GM21390 (cell line): ENCODE results near the gene ZNF280C.
"Not testable (repeated sequence)": the region's sequence is repeated elsewhere in the genome, so short reads cannot be mapped to it uniquely, and the experiment has no call there.

ENCODE experiments used
- ATAC-seq: cut with Tn5 transposase; IDR thresholded peaks from one replicate; pipeline ENCODE4 v1.9.1; 2021; ENCODE audit not compliant: unreplicated experiment

The ZNF280C gene

GRCh38 chrX:130261296-130261893 is 7.3 kb downstream of the ZNF280C start:
- no peak for ATAC-seq

GRCh38 chrX:130260316-130260715 is 8.4 kb downstream of the ZNF280C start:
- ATAC-seq, result no peak

DNA sequence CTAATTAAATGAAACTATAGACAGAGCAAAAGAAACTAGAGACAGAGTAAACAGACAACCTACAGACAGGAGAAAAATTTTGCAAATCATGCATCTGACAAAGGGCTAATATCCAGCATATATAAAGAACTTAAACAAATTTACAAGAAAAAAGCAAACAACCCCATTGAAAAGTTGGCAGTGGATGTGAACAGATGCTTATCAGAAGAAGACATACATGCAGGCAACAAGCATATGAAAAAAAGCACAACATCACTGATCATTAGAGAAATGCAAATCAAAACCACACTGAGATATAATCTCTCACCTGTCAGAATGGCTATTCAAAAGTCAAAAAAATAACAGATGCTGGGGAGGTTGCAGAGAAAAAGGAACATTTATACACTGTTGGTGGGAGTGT is 14.8 kb downstream of the ZNF280C start:
- ATAC-seq, result no peak

GRCh38 chrX:130251671-130252070 is 17.0 kb downstream of the ZNF280C start:
- ATAC-seq, result no peak

GRCh38 chrX:130247996-130248395 is 20.7 kb downstream of the ZNF280C start:
- no peak for ATAC-seq

- ATAC-seq, result no peak
Measured at GRCh38 chrX:130246084-130246483, 22.6 kb downstream of the ZNF280C start.

DNA sequence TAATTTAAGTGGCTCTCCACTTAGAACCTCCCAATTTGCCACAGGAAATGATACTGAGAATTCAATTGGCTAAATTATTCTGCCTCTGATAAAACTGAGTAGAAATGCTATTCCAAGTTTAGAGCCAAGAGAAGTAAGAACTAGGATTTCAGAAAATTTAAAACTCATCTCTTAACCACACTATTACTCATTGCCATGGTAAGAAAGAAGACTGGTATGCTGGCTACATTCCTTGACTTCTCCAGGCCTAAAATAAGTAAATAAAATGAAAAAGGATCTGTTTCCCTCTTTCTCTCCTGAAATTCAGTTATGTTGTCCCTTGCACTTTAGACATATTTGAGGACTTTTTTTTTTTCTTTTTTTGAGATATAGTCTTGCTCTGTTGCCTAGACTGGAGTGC is 23.3 kb downstream of the ZNF280C start:
- no peak for ATAC-seq

GRCh38 chrX:130231184-130231583 is 37.5 kb downstream of the ZNF280C start:
- not testable (repeated sequence) for ATAC-seq

DNA sequence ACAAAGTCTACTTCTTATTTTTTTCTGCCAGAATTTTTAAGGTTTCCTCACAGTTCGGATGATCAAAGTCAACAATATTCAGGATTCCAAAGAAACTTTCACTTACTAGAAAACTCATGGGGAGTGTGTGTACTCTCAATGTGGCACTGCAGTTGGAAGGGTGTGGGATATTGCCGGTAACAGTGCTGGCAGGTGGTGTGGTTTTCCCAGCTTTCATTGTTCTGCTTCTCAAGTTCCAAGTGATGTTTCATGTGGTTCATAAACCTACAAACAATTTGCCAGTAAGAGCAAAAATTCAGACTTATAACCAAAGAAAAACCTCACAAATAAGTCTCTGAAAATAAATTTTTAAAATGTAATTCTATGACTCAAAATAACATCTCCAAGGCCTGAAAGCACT is 39.8 kb downstream of the ZNF280C start:
- ATAC-seq, result no peak

- no peak for ATAC-seq
Measured at GRCh38 chrX:130224810-130225209, 43.9 kb downstream of the ZNF280C start.

DNA sequence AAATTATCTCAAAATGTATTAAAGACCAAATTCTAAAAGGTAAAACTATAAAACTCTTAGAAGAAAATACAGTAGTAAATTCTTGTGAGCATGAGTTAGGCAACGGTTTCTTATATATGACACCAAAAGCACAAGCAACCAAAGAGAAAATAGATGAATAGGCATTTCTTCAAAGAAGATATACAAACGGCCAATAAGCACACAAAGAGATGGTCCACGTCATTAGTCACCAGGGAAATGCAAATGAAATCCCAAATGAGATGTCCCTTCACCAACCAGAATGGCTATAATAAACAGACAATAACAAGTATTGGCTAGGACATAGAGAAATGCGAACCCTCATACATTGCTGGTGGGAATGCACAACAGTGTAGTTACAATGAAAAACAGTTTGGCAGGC is 52.4 kb downstream of the ZNF280C start:
- ATAC-seq, result no peak

DNA sequence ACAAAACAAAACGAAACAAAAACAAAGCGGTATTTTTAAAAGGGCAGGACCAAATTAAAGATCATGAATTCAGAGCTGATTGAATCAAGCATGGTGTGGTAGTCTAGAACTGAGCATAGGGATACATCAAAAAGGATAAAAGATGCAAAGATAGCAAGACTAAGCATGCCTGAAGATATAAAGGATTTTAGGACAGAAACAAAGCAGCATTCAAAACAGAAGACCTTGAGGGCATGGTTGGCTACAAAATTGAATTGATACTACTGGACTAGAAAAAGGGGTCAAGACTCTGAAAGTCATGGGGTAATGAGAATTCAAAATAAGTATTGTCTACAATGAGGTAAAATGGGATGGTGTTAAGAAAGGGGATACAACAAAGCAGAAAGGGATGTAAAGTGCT is 55.3 kb downstream of the ZNF280C start:
- ATAC-seq, result no peak

GRCh38 chrX:130212371-130212770 is 56.3 kb downstream of the ZNF280C start:
- ATAC-seq, result no peak

DNA sequence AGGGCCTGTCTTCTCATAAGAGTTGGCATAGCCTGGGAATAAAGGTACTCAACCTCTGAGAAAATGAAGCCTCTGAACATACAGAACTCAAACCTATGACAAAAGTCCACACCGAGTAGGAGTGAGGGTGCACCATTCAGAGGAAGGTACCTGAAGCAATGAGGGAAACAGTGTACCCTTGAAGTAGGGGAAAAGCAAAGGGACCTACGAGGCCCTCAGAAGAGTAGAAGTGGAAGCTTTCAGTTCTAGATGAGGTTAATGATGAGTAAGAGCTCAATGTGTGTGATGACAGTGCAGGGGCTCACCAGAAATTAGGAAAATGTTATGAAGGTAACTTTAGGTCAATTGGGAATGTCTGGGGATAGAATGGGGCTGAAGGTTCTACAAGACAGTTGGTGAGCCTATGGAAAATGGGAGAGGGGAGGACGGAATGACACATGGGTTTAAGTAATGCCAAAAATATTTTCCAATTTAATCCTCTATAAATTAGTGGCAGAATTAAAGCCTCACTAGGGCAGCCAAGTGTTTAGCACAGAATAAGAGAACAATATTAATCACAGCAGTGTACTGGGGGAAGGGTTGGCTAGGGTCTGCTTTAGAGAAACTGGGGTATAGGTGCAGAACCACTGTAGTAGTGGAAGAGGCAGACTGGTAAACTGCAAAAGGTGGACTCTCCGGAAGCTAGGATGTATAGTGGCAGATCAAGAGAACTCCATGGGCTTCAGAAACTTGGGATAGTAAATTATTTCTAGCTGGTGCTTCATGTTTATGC is 57.1 kb downstream of the ZNF280C start:
- ATAC-seq, result no peak

DNA sequence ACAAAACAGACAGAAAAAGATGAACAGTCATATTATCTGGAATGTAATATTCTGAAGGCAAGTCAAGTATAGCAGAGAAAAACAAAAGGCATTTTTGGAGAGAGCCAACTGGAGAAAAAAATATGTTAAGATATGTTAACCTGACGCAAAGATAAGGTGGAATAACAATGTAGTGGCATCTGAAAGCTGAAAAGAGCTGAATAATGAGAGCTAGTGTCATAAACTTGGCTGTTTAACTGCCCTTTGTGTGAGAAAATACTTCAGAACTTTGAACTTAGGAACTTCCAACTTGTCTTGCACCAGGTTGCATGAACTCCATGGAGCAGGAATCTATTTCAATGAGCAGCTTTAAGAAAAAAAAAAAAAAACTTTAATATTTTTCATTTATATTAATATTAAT is 64.1 kb downstream of the ZNF280C start:
- no peak for ATAC-seq

- no peak for ATAC-seq
Measured at GRCh38 chrX:130197464-130197863, 71.2 kb downstream of the ZNF280C start.

GRCh38 chrX:130196466-130196865 is 72.2 kb downstream of the ZNF280C start:
- ATAC-seq, result no peak

DNA sequence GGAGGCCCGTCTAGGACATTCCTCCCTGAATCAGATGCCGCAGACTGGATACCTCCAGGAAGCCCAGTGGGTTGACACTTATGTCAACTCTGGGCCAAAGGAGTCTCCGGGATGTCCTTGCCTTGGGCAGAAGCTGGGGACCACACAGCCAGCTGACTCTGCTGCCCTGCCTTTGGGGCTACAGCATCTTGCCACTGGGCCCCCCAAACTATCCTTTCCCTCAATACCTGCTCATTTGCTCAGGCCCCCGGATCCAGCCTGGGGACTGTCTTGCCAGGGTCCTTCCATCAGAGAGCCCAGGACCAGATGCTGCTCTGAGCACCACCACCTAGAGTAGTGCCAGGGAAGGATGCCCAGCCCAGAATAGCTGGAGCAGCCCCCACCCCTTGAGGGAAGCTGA is 77.9 kb downstream of the ZNF280C start:
- no peak for ATAC-seq

DNA sequence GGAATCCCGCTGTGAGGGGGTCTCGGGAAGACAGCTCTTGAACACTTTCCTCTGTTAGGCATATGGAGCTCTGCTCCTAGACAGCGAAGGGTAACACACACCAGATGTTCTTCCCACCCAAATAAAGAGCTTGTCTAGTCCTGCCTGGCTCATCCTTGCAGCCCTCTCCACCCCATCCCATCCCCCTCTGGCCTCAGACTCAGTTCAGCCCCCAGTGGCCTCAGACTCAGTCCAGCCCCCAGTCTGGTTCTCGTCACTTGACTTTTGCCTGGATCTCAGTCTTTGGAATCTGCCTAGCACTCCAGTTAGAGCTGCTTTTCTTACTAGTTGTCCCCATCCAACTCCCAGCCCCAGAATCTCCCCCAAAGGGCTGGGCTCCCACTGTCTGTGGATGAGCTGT is 82.0 kb downstream of the ZNF280C start:
- no peak for ATAC-seq

DNA sequence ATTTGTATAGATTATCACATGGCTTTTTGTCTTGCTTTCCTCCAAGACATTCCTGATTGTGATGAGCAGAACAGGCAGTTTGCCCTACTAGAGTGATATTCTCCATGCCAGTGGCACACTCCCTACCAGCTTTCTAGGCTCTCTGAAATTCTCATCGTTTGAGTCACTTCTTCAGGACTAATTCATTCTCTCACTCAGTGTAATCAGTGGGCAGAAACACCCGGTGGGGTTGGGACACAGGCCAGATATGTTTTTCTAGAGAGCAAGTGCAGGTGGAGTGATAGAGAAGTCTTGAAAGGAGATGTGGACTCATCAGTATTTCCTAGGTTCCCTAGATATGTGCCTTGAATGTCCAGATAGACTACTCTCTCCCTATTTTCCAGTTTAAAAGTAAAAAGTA is 83.8 kb downstream of the ZNF280C start:
- ATAC-seq, result no peak

- ATAC-seq, result no peak
Measured at GRCh38 chrX:130184168-130184567, 84.5 kb downstream of the ZNF280C start.

DNA sequence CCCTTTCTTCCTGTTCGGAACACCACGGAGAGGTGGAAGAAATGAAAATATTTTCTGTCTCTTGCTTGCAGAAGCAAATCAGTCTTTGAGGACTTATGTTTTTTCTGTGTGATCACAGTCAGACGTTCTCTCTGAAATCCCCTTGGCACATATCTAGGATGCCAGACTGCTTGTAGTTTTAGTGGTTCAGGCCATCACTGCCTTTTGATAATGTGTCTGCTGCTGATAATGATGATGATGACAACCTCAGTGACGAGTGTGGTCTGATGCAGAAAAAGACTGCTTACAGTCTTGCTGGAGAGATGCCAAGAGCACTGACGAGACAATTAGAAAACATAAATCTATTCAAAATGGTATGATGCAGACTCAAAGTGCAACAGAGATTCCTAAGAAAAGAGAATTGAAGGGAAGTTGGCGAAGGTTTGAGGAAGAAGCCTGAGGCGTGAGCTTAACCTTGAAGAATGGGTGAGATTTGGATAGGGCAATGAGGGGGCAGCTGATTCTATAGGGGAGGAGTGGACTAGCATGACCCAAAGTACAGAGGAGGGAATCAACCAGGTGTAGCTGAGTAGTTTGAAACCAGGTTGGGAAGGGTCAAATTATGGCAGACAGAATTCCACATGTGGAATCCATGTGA is 89.0 kb downstream of the ZNF280C start:
- no peak for ATAC-seq
